GM18502 (cell line): ENCODE measurements around the gene RNF208.
A peak's percentile ranks its signal among the peaks of the same experiment; 100 is the strongest.

Source experiments
- ATAC-seq: cut with Tn5 transposase; IDR thresholded peaks from one replicate; pipeline ENCODE4 v1.9.1; 2021; ENCODE audit warnings: mild to moderate bottlenecking; ENCODE audit not compliant: unreplicated experiment, poor library complexity

RNF208 gene

GRCh38 chr9:137194388-137194787 is 27.7 kb downstream of the RNF208 start:
- no peak for ATAC-seq

DNA sequence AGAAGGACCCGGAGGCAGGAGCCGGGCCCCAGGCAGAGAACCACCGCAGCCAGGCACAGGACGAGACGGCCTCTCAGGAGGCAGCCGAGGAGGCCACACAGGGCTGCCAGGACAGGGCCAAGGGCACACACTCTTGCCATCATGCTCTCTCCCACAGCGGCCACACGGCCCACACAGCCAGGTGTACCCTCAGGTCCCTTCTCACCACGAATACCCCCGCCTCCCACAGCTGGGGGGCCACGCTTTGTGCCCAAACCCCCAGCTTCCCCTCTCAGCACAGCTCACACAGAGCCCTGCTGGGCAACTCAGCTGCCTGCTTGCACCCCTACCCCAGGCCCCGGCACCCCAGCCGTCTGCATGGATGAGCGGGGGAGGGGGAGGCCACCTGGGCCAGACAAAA is 28.3 kb downstream of the RNF208 start:
- ATAC-seq = no peak

DNA sequence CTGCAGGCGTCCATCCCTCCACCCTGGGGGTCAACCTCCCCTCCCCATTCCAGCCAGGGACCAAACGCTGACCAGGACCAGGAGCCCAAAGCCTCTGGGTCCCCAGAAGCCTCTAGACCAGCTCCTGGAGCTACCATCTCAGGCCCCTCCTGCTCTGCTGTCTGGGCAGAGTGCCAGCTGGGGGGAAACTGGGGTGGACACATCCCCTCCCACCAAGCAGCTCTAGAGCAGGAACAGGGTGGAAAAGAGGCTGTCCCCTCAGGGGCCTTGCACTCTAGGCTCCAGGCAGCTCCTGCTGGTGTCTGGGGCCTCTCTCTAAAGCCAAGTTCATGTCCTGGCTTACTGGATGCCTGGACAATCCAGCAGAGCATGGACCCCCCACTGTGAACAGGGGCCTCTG is 29.2 kb downstream of the RNF208 start:
- no peak for ATAC-seq

DNA sequence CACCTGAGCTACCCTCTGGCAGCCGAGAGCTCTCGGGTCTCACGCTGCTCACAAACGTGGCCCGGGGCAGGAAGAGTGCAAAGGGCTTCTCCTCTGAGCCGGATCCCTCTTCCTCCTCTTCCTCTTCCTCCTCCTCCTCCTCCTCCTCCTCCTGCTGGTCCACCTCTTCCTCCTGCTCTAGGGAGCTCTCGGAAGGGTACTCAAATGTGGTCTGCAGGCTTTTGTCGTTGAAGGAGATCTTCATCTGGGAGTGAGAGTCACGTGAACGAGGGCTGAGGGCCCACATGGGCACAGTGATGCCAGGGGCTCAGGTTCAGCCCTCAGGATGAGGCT is 29.6 kb downstream of the RNF208 start:
- ATAC-seq = no peak

- ATAC-seq = no peak
Observed at GRCh38 chr9:137191691-137192447, 30.2 kb downstream of the RNF208 start.

GRCh38 chr9:137191245-137191644 is 30.8 kb downstream of the RNF208 start:
- ATAC-seq = no peak

GRCh38 chr9:137190315-137190856 is 31.7 kb downstream of the RNF208 start:
- ATAC-seq = no peak

DNA sequence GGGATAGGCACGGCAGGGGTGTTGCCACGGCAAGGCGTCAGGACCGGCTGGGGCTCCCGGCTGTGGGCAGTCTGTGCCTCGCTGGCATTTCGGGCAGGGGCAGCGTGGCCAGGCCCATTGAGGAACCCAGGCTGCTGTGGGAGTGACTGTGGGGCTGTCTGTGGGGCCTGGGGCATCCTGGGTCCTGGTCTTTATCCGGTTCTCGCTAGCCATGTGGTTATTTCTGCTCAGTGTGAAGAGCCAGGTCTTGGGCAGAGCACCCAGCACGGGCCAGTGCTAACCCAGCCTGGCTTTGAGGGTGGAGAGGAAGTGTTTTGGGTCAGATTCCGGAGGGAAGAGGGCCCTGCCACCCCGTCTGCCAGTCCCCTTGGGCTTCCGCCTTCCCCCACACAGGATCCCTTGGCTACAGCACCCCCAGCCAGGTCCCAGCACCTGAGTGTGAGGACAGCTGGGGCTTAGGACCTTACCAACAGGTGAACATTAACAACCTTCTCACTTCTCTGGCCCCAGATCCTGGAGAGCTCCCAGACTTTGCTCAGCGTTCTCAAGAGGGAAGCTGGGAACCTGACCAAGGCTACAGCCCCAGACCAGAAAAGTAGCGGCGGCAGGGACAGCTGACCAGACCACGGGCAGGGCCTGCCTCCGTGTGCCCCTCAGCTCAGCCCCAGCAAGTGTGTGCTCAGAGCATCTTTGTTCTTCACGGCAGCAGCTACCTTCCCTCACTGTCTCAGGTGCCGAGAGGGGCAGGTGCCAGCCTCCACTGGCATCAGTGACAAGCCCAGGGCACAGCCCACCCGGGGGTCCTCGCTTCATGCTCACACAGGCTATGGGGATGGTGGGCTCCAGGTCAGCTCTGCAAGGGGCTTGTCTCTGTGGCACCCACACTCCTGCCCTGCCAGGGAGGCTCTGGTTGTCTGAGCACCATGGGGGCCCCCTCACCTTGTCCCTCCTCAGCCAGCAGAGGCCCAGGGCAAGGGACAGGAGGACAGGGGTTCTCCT is 32.4 kb downstream of the RNF208 start:
- ATAC-seq = no peak

- ATAC-seq = peak; percentile 74
Observed at GRCh38 chr9:137188490-137189296, 33.3 kb downstream of the RNF208 start, which contains the start of the genes ANAPC2 and SSNA1. Gene ANAPC2 (minus strand): TSS chr9:137188560. CDS start chr9:137188532, 28 bp downstream. Gene SSNA1 (plus strand): TSS chr9:137188676. CDS start chr9:137188727, 51 bp downstream.

DNA sequence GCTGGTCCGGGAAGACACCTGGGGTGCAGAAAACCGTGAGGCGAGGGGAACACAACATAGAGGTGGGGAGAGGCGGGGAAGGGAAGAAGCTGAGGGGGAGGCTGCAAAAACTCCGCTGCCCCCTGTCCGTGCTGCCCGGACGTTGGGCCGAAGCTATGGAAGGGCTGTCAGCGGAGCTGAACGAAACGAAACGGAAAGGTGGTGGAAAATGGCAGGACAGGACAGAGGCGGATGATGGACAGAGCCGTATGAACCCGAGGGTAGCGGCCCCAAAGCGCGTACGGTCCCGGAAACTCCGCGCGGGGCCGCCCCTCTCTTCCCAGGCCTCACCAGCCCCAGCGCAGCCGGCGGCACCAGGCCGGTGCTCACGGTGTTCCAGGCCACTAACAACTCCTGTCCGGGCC is 34.0 kb downstream of the RNF208 start:
- no peak for ATAC-seq

DNA sequence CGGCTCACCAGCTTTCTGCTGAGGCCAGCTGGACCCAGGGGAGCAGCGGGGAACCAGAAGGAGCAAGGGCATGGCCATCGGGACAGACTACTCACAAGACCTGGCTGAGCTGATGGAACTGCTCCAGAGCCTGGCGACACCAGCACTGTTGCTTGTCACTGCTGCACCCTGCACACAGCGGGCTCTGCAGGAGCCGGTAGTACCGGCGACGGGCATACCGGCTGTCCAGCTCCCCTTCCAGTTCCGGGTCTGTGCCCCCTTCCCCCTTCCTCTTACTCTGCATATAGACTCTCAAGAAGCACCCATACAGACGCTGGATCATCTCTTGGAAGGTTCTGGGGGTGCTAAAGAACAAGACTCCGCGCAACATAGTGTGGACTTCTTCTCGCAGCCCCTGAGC is 34.7 kb downstream of the RNF208 start:
- no peak for ATAC-seq

GRCh38 chr9:137186385-137186784 is 35.7 kb downstream of the RNF208 start:
- no peak for ATAC-seq

DNA sequence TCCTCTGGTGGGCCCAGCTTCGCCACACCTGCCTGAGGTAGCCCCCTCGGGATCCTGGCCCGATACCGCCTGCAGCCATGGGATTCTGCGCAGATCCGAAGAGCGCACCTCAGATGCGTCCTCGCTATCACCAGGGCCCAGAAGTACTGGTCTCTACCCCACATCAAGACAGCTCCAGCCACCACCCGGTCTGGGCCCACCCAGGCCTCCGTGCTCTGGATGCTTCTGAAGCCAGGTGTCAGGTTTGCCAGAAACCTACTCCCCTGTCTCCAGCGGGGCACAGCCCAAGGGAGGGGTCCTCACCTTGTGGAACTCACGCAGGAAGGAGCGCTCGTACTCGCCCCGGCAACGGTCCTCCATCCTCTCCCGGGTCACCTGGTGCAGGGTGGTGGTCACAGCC is 36.1 kb downstream of the RNF208 start:
- ATAC-seq = no peak

GRCh38 chr9:137184881-137185660 is 37.0 kb downstream of the RNF208 start:
- ATAC-seq = no peak

GRCh38 chr9:137183980-137184595 is 38.0 kb downstream of the RNF208 start:
- ATAC-seq = no peak

- ATAC-seq = no peak
Observed at GRCh38 chr9:137182836-137183235, 39.2 kb downstream of the RNF208 start.

GRCh38 chr9:137181680-137182079 is 40.4 kb downstream of the RNF208 start:
- no peak for ATAC-seq

- no peak for ATAC-seq
Observed at GRCh38 chr9:137180491-137180890, 41.5 kb downstream of the RNF208 start.

- no peak for ATAC-seq
Observed at GRCh38 chr9:137179761-137180160, 42.3 kb downstream of the RNF208 start.
